ENCODE results near the gene GOSR2.

DNA sequence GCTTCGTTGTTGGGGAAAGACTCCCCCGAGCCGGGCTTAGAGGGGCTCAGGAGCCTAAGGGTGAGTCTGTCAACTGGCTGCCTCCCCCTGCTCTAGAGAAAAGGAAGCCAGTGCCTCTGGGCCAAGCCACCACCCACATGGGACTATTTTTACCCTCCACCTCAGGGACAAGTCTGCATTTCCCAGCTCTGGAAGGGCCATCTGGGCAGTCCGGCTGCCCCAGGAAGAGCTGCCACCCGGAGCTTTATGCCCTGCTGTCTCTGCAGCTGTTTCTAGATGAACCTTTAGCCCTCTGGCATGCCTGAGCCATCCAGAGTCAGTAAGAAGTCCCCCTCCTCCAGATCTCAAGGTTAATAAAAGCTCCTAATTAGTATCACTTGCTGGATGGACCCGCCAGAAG is 61.4 kb downstream of the GOSR2 start:
- TF ChIP-seq, protein P1, sequence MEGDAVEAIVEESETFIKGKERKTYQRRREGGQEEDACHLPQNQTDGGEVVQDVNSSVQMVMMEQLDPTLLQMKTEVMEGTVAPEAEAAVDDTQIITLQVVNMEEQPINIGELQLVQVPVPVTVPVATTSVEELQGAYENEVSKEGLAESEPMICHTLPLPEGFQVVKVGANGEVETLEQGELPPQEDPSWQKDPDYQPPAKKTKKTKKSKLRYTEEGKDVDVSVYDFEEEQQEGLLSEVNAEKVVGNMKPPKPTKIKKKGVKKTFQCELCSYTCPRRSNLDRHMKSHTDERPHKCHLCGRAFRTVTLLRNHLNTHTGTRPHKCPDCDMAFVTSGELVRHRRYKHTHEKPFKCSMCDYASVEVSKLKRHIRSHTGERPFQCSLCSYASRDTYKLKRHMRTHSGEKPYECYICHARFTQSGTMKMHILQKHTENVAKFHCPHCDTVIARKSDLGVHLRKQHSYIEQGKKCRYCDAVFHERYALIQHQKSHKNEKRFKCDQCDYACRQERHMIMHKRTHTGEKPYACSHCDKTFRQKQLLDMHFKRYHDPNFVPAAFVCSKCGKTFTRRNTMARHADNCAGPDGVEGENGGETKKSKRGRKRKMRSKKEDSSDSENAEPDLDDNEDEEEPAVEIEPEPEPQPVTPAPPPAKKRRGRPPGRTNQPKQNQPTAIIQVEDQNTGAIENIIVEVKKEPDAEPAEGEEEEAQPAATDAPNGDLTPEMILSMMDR (IDR thresholded peaks at IDR 0.05): no peak
- TF ChIP-seq POLR2A (IDR thresholded peaks at IDR 0.05): no peak

Measured in tibial nerve (tissue), 3 donors.